ENCODE data around the gene BAZ1B. TPM values are rescaled to one million over a fixed set of nuclear protein-coding genes. Genes with fewer than 3 reads are reported as not detected.
"Not testable (repeated sequence)": the region's sequence is repeated elsewhere in the genome, so short reads cannot be mapped to it uniquely, and the experiment has no call there.

The BAZ1B gene

GRCh38 chr7:73410541-73411131 is 111.5 kb downstream of the BAZ1B start:
- H3K4me1 ChIP-seq (ENCODE audit: control insufficient read depth, insufficient read depth, low read length); H3K27me3 ChIP-seq (ENCODE audit: control insufficient read depth, insufficient read depth, low read length); H3K36me3 ChIP-seq (ENCODE audit: insufficient read depth, low read length); H3K4me2 ChIP-seq (ENCODE audit: low read length); H3K9me3 ChIP-seq (replicated peaks; ENCODE audit: low read length); H3K4me3 ChIP-seq (ENCODE audit: low read length); H3K9ac ChIP-seq (ENCODE audit: low read depth, low read length): not testable (repeated sequence)

DNA sequence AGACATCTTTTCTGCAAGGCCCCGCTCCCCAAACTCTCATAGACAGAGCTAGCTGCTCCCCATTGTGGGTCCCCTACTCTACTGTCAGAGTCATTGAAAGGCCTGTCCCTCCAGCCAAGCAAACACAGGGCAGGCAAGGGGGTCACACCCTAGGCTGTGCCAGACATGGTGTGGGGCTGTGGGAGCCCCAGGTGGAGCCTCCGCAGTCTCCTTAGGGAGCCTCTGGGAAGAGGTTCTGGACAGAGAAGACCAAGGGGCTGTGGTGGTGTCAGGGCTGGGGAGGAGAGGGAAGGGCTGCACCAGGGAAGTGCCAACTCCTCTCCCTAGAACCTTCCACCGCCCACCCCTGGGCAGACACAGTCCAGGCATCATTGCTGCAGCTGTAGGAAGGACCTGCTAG is 117.2 kb downstream of the BAZ1B start:
- H3K4me3 ChIP-seq (ENCODE audit: low read length); H3K4me2 ChIP-seq (ENCODE audit: low read length); H3K27me3 ChIP-seq (ENCODE audit: control insufficient read depth, insufficient read depth, low read length); H3K36me3 ChIP-seq (ENCODE audit: insufficient read depth, low read length); H3K4me1 ChIP-seq (ENCODE audit: control insufficient read depth, insufficient read depth, low read length); H3K9me3 ChIP-seq (replicated peaks; ENCODE audit: low read length); H3K9ac ChIP-seq (ENCODE audit: low read depth, low read length): not testable (repeated sequence)

DNA sequence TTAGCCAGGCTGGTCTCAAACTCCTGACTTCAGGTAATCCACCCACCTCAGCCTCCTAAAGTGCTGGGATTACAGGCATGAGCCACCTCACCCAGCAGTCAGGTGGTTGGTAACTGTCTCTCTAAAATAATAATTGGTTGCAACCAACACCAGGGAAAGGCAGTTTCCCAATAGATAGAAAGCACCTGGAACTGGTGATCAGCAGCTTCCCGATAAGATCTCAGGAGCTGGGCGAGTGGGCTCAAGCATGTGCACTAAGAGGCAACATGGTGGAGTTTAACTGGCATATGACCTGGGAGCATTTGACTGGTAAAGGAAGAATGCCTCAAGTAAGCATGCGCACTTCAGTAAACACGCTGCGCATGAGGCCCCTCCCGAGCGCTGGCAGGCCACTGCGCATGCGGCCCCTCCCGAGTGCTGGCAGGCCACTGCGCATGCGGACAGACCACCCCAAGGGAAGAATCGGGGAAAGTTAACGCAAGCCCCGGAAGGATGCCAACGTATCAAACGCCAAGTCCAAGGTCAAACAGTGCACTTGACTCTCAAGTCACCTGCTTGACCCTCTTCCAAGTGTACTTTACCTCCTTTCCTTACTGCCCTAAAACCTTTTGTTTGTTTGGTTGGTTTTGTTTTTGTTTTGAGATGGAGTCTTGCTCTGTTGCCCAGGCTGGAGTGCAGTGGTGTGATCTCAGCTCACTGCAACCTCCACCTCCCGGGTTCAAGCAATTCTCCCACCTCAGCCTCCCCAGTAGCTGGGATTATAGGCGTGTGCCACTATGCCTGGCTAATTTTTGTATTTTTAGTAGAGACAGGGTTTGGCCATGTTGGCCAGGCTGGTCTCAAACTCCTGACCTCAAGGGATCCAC is 122.7 kb downstream of the BAZ1B start:
- not testable (repeated sequence) for H3K9ac ChIP-seq (ENCODE audit: low read depth, low read length); H3K9me3 ChIP-seq (replicated peaks; ENCODE audit: low read length); H3K36me3 ChIP-seq (ENCODE audit: insufficient read depth, low read length); H3K4me1 ChIP-seq (ENCODE audit: control insufficient read depth, insufficient read depth, low read length)
- Histone ChIP-seq H3K27me3 (ENCODE audit: control insufficient read depth, insufficient read depth, low read length) (peaks cover 11% of the 10 kb centered on the region), H3K4me3 (ENCODE audit: low read length) (peak overlapping the region; percentile 47), H3K4me2 (ENCODE audit: low read length) (peak overlapping the region; percentile 45)

- no peak overlapping the region for H3K4me2 ChIP-seq (ENCODE audit: low read length)
- peaks cover 15% of the 10 kb centered on the region for H3K27me3 ChIP-seq (ENCODE audit: control insufficient read depth, insufficient read depth, low read length)
- H3K4me3 ChIP-seq (ENCODE audit: low read length) = no peak overlapping the region
- no peaks in the 10 kb centered on the region for H3K4me1 ChIP-seq (ENCODE audit: control insufficient read depth, insufficient read depth, low read length)
- H3K9ac ChIP-seq (ENCODE audit: low read depth, low read length) = no peak overlapping the region
- H3K36me3 ChIP-seq (ENCODE audit: insufficient read depth, low read length) = no peaks in the 10 kb centered on the region
- H3K9me3 ChIP-seq (replicated peaks; ENCODE audit: low read length) = no peaks in the 10 kb centered on the region
These were observed 124.4 kb downstream of the BAZ1B start for GRCh38 chr7:73397521-73398281.

- Histone ChIP-seq H3K4me3 (ENCODE audit: low read length) (no peak overlapping the region), H3K36me3 (ENCODE audit: insufficient read depth, low read length) (no peaks in the 10 kb centered on the region), H3K9me3 (replicated peaks; ENCODE audit: low read length) (no peaks in the 10 kb centered on the region), H3K4me2 (ENCODE audit: low read length) (no peak overlapping the region), H3K9ac (ENCODE audit: low read depth, low read length) (no peak overlapping the region), H3K4me1 (ENCODE audit: control insufficient read depth, insufficient read depth, low read length) (no peaks in the 10 kb centered on the region), H3K27me3 (ENCODE audit: control insufficient read depth, insufficient read depth, low read length) (peaks cover 21% of the 10 kb centered on the region)
These were observed 126.3 kb downstream of the BAZ1B start for GRCh38 chr7:73395538-73396503.

DNA sequence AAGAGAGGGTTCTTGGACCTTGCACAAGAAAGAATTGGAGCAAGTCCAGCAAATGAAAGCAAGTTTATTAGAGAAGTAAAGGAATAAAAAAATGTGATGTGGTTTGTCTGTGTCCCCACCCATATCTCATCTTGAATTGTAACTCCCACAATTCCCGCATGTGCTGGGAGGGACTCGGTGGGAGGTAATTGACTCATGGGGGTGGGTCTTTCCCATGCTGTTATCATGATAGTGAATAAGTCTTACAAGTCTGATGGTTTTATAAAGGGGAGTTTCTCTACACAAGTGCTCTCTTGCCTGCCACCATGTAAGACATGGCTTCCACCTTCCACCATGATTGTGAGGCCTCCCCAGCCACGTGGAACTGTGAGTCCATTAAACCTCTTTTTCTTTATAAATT is 127.7 kb downstream of the BAZ1B start:
- Histone ChIP-seq H3K36me3 (ENCODE audit: insufficient read depth, low read length) (no peaks in the 10 kb centered on the region), H3K4me3 (ENCODE audit: low read length) (no peak overlapping the region), H3K4me2 (ENCODE audit: low read length) (no peak overlapping the region), H3K9ac (ENCODE audit: low read depth, low read length) (no peak overlapping the region), H3K9me3 (replicated peaks; ENCODE audit: low read length) (no peaks in the 10 kb centered on the region), H3K27me3 (ENCODE audit: control insufficient read depth, insufficient read depth, low read length) (peaks cover 21% of the 10 kb centered on the region), H3K4me1 (ENCODE audit: control insufficient read depth, insufficient read depth, low read length) (no peaks in the 10 kb centered on the region)

DNA sequence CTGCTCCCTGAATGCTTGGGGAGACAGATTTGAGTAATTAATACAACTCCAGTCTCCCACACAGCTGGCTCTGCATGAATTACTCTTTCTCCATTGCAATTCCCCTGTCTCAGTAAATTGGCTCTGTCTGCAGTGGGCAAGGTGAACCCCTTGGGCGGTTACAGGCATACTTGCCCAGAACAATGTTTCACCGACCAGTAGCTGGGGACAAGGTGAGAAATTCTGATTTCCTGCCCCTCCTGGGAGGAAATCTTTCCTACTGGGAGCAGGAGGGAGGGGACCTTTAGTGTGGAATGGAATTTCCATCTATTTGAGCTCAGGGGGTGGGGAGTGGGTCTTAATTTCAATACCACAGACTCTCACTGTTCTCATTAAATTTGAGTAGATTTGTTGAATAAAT is 130.7 kb downstream of the BAZ1B start:
- Histone ChIP-seq H3K9ac (ENCODE audit: low read depth, low read length) (no peak overlapping the region), H3K4me1 (ENCODE audit: control insufficient read depth, insufficient read depth, low read length) (no peaks in the 10 kb centered on the region), H3K4me2 (ENCODE audit: low read length) (no peak overlapping the region), H3K27me3 (ENCODE audit: control insufficient read depth, insufficient read depth, low read length) (peaks cover 21% of the 10 kb centered on the region), H3K9me3 (replicated peaks; ENCODE audit: low read length) (peaks cover 5% of the 10 kb centered on the region), H3K4me3 (ENCODE audit: low read length) (no peak overlapping the region), H3K36me3 (ENCODE audit: insufficient read depth, low read length) (no peaks in the 10 kb centered on the region)

Small RNA genes within 50 kb of the gene (small RNA-seq; reads per million reads assigned to genes)
- gene RF00019 = not detected
- not detected for gene RNU6-1198P

Data from skeletal muscle satellite cell (primary cell).